GM12865 (cell line): ENCODE measurements around the gene C17orf100.

ENCODE experiments used
- DNase-seq: peaks from one replicate; pipeline ENCODE4 v3.0.0; 2010; ENCODE audit warnings: low read depth
- H3K4me3 ChIP-seq: 2 replicates; pipeline ENCODE4 v1.5.1; 2011; ENCODE audit warnings: mild to moderate bottlenecking, low read depth, low read length, control low read depth
- TF ChIP-seq, protein P1 (sequence below): IDR thresholded peaks from 2 replicates; pipeline ENCODE4 v1.5.1; 2011; ENCODE audit warnings: low read length, control low read depth, low read depth, inconsistent platforms; ENCODE audit not compliant: insufficient read depth; ENCODE audit errors: missing control alignments

C17orf100 gene

GRCh38 chr17:6679241-6679640 is 27.7 kb downstream of the C17orf100 start:
- TF ChIP-seq, protein P1, sequence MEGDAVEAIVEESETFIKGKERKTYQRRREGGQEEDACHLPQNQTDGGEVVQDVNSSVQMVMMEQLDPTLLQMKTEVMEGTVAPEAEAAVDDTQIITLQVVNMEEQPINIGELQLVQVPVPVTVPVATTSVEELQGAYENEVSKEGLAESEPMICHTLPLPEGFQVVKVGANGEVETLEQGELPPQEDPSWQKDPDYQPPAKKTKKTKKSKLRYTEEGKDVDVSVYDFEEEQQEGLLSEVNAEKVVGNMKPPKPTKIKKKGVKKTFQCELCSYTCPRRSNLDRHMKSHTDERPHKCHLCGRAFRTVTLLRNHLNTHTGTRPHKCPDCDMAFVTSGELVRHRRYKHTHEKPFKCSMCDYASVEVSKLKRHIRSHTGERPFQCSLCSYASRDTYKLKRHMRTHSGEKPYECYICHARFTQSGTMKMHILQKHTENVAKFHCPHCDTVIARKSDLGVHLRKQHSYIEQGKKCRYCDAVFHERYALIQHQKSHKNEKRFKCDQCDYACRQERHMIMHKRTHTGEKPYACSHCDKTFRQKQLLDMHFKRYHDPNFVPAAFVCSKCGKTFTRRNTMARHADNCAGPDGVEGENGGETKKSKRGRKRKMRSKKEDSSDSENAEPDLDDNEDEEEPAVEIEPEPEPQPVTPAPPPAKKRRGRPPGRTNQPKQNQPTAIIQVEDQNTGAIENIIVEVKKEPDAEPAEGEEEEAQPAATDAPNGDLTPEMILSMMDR, result no peak
- no peak for DNase-seq
- no peak overlapping the region for H3K4me3 ChIP-seq

- TF ChIP-seq, protein P1, result no peak
- no peak for DNase-seq
- no peak overlapping the region for H3K4me3 ChIP-seq
Measured at GRCh38 chr17:6681176-6681575, 29.6 kb downstream of the C17orf100 start.

GRCh38 chr17:6681671-6682070 is 30.1 kb downstream of the C17orf100 start:
- no peak overlapping the region for H3K4me3 ChIP-seq
- DNase-seq, result no peak
- TF ChIP-seq, protein P1, result no peak

DNA sequence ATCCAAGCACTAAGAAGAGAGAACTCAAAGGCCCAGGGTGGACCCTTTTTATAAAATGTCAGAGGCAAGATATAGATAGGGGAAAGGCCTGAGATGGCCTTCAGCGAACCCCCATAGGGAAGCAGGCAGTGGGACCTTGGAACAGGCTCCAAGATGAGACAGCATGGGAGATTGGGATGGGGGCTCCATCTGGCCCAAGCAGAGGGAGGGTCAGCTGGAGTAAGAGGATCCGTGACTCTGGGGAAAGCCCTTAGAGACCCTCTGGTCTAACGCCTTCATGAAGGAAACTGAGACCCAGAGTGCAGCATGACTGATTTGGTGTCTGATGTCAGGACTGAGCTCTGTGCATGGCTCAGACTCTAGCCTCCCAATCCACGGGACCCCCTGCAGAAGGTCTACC is 30.8 kb downstream of the C17orf100 start:
- no peak overlapping the region for H3K4me3 ChIP-seq
- no peak for DNase-seq
- TF ChIP-seq, protein P1, result no peak

DNA sequence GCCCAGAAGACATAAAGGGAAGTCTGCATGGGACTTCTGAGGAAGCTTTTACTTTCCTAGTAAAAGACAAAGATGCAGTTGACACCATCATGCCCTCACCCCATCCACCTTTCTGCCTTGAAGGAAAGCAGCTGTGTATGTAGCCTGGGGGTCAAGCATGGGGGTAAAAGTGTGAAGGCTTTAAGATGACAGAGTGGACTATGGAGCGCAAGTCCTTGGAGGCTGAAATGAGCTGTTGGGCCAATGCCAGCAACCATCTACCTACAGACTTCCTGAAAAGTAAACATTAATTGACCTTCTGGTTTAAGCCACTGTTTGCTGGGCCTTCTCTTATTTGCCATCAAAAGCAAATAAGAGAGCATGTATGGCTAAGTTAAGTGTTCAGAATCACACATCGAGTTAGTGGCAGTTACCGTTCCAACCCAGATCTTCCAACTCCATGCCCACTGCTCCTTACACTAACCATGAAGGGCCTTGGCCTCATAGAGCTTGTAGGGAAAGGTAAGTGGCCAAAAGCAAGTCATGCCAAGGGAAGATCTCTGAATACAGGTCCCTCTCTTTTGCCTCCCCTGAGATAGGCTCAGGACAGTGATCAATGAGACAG is 31.6 kb downstream of the C17orf100 start:
- H3K4me3 ChIP-seq, result no peak overlapping the region
- DNase-seq, result no peak
- TF ChIP-seq, protein P1, result no peak

GRCh38 chr17:6683730-6684459 is 32.3 kb downstream of the C17orf100 start:
- H3K4me3 ChIP-seq, result no peak overlapping the region

More at GRCh38 chr17:6683730-6684459, 32.3 kb downstream of the C17orf100 start:
- no peak for DNase-seq
- TF ChIP-seq, protein P1, result no peak
